Activated CD4-positive, alpha-beta T cell treated with anti-CD3 and anti-CD28 coated beads for 24 hours (primary cell): ENCODE data around the gene HID1.
"Not testable (repeated sequence)": the region's sequence is repeated elsewhere in the genome, so short reads cannot be mapped to it uniquely, and the experiment has no call there.

Experiments used
- DNase-seq, 2 donors: peaks; one replicate each; pipeline ENCODE4 v3.0.0-alpha.2; 2020; ENCODE audit warnings: low read depth in 2 of 2

The HID1 gene

DNA sequence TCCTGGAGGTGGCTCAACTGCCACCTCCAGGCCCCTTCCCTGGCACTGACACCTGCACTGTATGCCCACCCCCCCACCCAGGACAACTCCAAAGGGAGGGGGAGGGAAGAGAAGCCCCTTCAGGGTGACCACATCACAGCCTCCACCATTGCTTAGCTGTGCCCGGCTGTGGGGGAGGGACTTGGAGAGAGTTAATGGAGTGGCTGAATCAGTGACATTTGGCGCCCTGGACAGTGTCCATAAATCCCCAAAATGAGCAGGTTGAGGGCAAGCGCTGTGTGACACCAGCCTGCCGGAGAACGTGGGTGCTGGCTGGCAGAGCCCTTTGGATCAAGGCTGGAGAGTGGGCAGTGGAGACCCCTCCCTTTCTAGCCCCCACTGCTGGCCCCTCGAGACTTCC is 50.4 kb downstream of the HID1 start:
- DNase-seq, result no peak

DNA sequence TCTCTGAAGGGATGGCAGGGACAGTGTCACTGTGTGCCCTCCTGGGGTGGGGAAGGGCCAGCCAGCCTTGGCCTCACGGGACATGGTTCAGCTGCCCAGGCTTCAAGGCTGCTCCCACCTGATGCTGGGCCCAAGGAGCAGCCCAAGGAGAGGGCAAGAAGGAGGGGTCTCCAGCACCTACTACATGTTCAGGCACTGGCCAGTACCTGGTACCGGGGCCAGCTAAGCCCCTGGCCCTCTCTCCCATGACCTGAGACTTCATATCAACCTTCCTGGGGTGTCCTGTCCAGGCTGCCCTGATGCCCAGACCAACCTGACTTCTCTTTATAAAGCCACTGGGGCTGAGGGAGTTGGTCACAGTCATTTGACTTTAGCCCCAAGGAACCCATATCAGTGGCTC is 50.8 kb downstream of the HID1 start:
- no peak for DNase-seq

DNA sequence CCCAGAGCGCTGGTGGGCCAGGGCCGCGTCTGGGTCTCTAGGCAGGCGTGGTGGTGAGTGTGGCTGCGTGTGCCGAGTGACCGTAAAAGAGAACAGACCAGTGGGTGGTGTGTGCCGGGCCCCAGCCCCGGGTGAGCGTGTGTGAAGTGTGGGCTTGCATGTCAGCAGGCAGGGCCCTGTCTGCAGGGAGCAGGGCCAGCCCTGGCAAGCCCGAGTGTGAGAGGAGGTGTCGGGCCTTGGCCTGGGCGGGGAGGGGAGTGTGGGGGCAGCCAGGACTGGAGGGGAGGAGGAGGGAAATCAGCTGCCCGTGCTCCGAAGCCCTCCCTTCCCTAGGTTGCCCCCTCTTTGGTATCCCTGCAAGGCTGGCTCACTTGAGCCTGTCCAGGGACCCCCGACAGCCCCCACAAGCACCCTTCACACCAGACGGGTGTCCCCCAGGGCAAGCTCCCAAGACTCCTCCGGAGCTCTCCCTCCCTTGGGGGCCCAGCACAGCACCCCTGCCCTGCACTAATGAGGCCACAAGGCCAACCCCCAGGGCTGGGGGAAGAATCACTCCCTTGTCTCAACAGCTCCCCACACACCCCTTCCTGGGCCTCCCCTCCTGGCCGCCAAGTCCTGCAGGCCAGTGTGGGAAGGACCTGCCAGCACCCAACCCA is 51.4 kb downstream of the HID1 start:
- no peak for DNase-seq

DNA sequence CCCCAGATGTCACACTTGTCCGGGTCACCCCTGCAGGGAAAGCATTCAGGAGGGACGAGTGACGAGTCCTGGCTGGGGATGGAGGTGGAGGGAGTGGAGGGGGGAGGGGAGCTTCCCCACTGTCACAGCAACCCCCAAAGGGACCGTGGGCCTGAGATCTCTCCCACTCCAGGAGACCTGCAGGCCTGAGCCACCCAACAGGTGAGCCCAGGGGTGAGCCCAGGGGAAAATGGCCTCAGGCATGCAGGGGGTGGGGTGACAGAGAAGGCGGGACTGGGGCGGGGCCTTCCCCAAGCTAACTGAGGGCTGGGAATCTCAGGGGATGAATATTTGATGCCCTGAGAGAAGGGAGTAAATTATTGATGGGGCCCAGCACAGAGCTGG is 51.9 kb downstream of the HID1 start:
- no peak for DNase-seq

DNA sequence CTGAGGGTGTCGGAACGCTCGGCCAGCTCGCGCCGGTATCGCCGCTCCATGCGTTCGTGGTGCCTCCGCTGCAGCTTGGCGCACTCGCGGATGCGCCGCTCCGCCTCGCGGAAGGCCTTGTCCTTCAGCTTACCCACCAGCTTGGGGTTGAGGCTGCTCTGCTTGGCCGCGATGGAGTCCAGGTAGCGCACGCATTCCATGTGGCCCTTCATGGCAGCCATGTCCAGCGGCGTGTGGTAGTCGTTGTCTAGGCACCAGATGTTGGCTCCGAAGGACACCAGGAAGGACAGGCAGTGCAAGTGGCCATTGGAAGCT is 52.3 kb downstream of the HID1 start:
- no peak for DNase-seq

DNA sequence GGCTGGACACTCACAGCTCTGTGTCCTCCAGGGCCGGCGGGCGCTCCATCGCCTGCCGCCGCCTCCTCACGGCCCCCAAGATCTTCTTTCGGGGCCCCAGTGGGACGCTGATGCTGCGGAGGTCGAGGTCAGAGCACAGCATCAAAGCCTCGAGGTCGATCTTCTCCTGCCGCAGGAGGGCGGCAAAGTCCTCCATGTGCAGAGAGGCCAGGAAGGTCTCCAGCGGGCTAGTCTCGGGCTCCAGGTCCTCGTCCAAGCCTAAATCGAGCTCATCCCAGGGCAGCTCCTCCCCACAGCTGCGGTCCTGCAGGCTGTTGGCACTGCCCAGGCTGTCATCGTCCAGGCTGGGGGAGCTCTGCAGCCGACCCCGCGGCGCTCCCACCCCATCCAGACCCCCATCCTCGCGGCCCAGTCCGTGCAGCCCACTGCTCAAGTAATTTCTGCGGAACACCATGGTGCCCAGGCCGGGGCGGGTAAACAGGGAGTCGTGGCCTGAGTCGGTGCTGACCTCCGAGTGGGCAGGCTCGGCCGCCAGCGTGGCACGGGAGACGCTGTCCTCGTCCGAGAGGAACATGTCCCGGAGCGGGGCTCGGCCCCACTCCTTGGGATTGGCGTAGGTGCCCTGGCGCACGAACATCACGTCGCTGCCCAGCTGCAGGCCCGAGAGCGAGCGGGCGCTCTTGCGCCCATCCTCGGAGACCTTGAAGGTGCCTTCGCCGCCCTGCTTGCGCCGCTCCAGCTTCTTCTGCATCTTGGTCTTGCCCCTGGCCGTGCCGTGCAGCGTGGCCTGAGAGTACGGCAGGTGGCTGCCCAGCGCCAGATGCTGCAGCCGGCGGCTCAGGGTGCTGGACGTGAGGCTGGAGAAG is 52.9 kb downstream of the HID1 start:
- no peak for DNase-seq

DNA sequence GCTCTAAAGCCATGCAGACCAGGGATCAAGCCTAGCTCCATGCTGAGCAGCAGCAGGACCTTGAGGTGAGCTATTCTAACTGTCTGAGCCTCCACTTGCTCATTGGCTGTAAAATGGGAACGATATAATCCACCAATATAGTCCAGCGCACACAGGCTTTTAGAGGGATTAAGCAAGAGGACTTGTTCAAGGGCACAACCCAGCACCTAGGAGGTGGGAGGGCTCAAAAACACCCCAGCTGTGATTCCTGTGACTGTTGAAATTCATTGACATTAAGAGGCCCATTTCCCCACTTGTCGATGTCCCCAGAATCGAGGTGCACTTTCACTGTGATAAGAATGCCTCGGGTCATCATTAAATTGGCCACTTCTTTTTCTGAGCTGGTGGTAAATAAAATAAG is 53.7 kb downstream of the HID1 start:
- DNase-seq, result no peak

DNA sequence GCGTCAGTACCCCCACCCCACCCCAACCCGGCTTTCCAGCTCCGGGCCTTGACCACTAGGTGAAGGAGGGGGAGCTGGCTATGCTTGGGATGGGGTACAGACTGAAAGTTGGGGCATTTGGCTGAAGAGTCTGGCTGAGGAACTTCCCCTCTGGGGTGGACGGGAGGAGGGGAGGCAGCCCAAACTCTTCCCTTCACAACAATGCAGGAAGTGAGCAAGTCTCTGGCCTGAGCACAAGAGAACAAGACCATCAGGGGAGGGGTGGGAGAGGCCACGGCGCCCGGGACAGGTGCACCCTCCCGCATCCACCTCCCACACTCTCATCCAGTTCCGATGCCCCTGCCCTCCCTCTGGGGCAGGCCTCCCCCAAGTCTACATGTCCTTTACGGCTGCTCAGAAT is 55.1 kb downstream of the HID1 start:
- no peak for DNase-seq

DNA sequence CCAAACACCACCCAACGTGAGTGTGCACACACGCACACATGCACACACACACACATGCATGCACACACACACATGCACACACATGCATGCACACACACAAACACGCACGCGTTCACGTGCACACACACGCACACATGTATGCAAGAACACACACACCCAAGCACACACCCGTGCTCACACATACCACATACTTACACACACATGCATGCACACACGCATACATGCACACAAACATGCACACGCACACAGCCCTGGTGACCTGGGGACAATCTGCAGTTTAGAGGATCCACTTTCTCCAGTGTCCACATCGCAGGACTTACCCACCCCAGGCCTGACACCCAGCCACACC is 55.7 kb downstream of the HID1 start:
- no peak for DNase-seq

DNA sequence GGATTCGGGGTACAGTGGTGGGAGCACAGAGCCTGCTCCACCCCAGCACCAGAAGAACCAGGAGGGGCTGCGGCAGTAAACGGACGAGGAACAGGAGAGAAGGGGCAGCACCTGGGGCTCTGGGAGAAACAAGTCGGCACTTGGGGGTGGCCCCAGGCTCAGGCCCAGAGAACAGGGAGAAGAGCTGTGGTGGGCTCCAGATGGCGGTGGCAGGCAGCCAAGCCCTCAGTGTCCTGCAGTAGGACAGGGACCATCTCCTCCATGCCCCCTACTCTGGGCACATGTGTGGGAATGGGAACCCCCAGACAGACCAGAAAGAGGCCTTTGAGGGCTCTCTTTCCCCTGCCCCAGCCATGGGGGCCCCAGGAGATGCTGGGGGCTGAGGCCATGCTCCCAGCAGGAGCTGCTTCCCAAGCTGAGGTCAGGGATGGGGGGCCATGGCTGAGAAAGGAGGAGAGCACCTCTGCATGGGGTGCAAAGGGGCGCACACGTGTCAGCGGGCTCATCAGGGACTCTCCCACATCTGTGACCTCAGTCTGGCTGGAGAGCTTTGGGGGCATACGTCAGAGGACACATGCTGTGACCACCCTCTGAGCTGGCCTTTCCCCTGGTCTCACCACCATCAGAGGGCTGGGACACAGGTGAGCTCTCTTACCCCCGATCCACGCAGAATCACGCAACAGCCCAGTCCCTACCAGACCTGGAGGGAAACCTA is 56.3 kb downstream of the HID1 start:
- DNase-seq, result no peak

DNA sequence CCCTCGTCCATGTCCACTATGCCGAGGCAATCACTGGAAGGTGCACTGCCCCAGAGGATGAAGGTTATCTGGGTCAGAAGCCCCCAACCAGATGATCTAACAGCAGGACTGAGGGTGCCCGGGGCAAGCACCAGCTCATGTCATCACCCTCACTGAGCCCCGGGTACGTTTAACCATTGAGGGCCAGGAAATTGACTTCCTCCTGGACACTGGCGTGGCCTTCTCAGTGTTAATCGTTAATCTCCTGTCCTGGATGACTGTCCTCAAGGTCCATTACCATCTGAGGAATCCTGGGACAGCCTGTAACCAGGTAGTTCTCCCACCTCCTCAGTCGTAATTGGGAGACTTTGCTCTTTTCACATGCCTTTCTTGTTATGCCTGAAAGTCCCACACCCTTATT is 61.1 kb downstream of the HID1 start:
- not testable (repeated sequence) for DNase-seq

DNA sequence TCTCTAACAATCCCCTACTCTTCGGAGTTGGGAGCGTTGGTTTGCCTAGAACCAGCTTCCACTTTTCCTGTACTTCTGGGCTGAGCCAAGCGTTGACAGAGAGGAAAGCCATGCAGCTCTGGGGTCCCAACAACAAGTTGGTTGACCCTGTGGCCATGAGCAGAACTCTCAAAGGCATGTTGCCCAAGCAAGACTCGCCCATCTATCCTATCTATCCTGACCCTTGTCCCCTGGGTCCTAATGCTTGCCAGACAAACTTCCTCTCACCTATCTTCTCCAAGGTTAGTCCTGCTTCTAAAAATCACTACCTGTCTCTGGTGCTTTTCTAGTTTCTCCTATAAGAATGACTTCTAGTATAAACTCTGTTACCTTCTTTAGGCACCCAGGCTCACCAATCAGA is 63.5 kb downstream of the HID1 start:
- DNase-seq, result not testable (repeated sequence)

DNA sequence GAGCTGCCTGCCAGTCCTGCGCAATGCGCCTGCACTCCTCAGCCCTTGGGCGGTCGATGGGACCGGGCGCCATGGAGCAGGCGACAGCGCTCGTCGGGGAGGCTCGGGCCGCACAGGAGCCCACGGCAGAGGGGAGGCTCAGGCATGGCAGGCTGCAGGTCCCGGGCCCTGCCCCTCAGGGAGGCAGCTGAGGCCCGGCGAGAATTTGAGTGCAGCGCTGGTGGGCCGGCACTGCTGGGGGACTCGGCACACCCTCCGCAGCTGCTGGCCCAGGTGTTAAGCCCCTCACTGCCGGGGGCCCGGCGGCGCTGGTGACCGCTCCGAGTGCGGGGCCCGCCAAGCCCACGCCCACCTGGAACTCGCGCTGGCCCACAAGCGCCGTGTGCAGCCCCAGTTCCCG is 65.5 kb downstream of the HID1 start:
- DNase-seq, result no peak

DNA sequence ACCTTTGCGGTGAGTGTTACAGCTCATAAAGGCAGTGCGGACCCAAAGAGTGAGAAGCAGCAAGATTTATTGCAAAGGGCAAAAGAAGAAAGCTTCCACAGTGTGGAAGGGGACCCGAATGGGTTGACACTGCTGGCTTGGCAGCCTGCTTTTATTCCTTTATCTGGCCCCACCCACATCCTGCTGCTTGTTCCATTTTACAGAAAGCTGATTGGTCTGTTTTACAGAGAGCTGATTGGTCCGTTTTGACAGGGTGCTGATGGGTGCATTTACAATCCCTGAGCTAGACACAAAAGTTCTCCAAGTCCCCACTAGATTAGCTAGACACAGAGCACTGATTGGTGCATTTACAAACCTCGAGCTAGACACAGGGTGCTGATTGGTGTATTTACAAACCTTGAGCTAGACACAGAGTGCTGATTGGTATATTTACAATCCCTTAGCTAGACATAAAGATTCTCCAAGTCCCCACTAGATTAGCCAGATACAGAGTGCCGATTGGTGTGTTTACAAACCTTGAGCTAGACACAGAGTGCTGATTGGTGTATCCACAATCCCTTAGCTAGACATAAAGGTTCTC is 66.3 kb downstream of the HID1 start:
- not testable (repeated sequence) for DNase-seq

DNA sequence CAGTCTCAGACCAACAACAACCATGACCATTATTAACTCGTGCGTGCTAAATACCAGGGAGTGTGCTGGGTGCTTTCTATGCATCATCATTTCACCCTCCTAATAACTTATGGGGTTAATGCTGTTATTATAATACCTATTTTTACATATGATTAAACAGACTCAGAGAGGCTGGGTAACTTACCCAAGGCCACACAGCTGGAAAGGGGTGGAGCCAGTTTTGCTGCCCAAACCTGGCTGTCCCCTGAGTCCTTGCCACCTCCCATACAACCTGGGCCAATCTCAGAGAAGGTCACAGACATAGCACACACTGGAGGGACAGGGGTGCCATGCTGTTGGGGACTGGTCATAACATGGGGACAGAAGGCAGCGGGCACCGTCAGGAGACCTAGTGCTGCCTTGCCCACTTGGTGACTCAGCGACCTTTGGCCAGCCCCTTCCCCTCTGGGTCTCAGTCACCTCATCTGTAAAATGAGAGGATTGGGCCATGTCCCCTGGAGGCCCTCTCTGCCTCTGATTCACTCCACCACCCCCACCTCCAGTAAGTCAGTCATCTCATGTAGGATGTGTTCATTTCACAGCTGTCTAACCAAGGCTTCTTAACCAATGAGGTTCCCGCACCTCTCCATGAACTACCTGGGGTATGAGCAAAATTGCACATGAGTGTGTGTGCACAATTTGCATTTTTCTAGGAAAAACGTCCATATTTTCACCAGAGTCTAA is 67.7 kb downstream of the HID1 start:
- DNase-seq, result no peak

DNA sequence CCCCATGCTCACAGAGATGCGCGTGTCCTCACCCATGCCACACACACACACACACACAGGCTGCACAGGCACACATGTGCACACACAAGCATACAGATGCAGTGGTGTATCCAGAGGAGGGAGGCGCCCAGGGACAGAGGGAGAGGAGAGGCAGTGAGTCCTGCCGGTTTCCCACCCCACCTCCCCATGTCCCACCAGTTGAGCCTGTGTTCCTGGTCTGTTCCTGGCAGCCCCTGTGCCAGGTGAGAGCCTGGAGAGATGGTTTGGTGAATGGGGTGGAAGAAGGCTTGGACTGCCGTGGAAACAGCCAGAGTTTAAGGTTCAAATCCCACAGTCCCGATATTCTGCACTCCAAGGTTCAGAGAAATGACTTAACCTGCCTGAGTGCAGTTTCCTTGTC is 68.9 kb downstream of the HID1 start:
- DNase-seq, result no peak

DNA sequence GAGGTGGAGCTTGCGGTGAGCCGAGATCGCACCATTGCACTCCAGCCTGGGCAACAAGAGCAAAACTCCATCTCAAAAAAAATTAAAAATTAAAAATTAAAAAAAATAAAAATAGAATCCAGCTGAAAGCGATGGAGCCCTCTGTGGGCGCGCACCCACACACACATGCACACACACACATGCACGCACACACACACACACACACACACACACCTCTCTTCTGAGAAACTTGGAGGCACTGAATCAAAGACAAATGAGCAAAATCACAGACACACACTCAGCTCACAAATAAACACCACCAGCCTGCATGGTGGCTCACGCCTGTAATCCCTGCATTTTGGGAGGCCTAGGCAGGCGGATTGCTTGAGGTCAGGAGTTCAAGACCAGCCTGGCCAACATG is 69.5 kb downstream of the HID1 start:
- no peak for DNase-seq

DNA sequence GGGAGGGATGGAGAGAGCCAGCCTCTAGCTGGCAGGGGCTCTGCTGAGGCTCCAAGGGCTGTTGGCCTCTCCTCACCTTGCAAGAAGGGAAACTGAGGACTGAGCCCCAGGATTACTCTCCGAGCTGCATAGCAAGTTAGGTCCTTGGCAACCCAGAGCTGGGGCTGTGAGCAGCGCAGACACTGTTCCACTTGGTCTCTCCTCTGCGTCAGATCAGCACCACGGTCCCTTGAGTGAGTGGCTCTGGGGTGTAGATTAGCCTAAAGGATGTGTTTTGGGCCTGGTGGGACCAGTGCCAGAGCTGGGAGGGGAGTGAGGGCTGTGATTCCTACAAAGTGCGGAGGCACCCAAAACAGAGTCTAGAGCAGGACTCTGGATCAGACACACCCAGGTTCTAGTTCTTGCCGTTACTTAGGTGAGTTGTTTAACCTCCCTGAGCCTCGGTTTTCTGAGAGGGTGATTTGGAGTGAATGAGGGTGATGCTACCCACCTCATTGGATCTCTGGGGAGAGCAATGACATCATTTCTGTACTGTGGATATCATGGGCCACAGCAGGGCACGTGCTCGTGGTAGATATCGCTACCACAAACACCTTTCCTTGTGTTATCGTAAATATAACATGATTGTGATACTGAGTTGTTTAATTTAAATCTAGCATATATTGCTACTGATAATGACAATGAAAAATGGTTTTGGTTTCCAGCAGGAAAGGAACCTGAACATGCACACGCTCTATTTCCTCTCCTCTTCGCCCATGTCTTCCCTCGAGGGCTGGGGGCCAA is 71.0 kb downstream of the HID1 start:
- no peak for DNase-seq
